GM23248 (cell line): ENCODE measurements around the gene XIRP2.

Source experiments
- EZH2 ChIP-seq: fragments of 200-600 bp; sonication (generic); IDR thresholded peaks from 2 replicates; pipeline ENCODE4 v1.6.1; 2018; ENCODE audit warnings: antibody characterized with exemption, mild to moderate bottlenecking; ENCODE audit not compliant: insufficient read depth, poor library complexity, severe bottlenecking
- EZH2phosphoT487 ChIP-seq: fragments of 200-600 bp; sonication (generic); IDR thresholded peaks from 2 replicates; pipeline ENCODE4 v1.6.1; 2018; ENCODE audit warnings: antibody characterized with exemption, moderate library complexity, mild to moderate bottlenecking, low read depth; ENCODE audit not compliant: insufficient read depth

GRCh38 chr2:166996465-166996864 lies 108.2 kb downstream of the XIRP2 start:
- TF ChIP-seq EZH2 = no peak
- no peak for TF ChIP-seq EZH2phosphoT487
